Kidney (tissue), 14 donors: Measurements from ENCODE around the gene MOB3A. TPM values are rescaled to one million over a fixed set of nuclear protein-coding genes. Genes with fewer than 3 reads are reported as not detected.

Experiments used
- DNase-seq, 5 donors: peaks; one replicate each; pipeline ENCODE4 v3.0.0-alpha.2; 2013 to 2020
- FAIRE-seq: peaks from 2 replicates; lab custom pipeline; 2012; peaks lifted over from hg19 to GRCh38; lab: Jason Lieb, UNC
- H3K27ac ChIP-seq, 2 donors: one replicate each; pipeline ENCODE4 v1.7.0; 2013; ENCODE audit warnings: low read depth in 2 of 2, low read length in 2 of 2, inconsistent platforms in 1 of 2
- H3K27me3 ChIP-seq: one replicate; pipeline ENCODE4 v1.7.1; 2013; ENCODE audit warnings: low read length, inconsistent platforms; ENCODE audit not compliant: control insufficient read depth, insufficient read depth
- H3K36me3 ChIP-seq, 3 donors: one replicate each; pipeline versions ENCODE4 v1.7.0 to v1.7.1; 2013; ENCODE audit warnings: low read length in 3 of 3, control low read depth in 1 of 3, inconsistent platforms in 1 of 3; ENCODE audit not compliant: insufficient read depth in 3 of 3, control insufficient read depth in 2 of 3
- H3K4me1 ChIP-seq, 3 donors: one replicate each; pipeline versions ENCODE4 v1.7.0 to v1.7.1; 2013; ENCODE audit warnings: low read length in 3 of 3, inconsistent platforms in 1 of 3, low read depth in 1 of 3; ENCODE audit not compliant: control insufficient read depth in 2 of 3, insufficient read depth in 2 of 3
- H3K4me3 ChIP-seq, 3 donors: one replicate each; pipeline versions ENCODE4 v1.7.0 to v1.8.1; 2013; ENCODE audit warnings: low read length in 3 of 3, control low read depth in 1 of 3, inconsistent platforms in 1 of 3
- H3K9ac ChIP-seq, 3 donors: one replicate each; pipeline versions ENCODE4 v1.7.0 to v1.7.1; 2013; ENCODE audit warnings: low read length in 3 of 3, control low read depth in 1 of 3, inconsistent platforms in 1 of 3
- H3K9me3 ChIP-seq, 3 donors: one replicate each; pipeline versions ENCODE4 v1.7.0 to v1.7.1; 2013; ENCODE audit warnings: low read length in 3 of 3, control low read depth in 1 of 3, inconsistent platforms in 1 of 3; ENCODE audit not compliant: control insufficient read depth in 2 of 3, insufficient read depth in 1 of 3
- CTCF ChIP-seq: IDR thresholded peaks from 3 replicates; pipeline ENCODE4 v1.5.1; 2012; ENCODE audit warnings: mild to moderate bottlenecking, moderate library complexity, borderline replicate concordance; ENCODE audit not compliant: insufficient read depth; ENCODE audit errors: extremely low read depth
- intact Hi-C: fragments of 100-400 bp; cut with DNase I; formaldehyde crosslinking; loops from one replicate; pipeline ENCODE4 v1.11.1; 2022
- polyA plus RNA-seq: library from polyadenylated mRNA; stranded (reverse); fragments of 350-450 nt; fragmentation: Illumina TruSeq; extraction: RNeasy Lipid Tissue Mini Kit (QIAGEN cat#74804); gene quantifications from one replicate; pipeline ENCODE4 v1.2.3, GENCODE V29; 2014; ENCODE audit warnings: low read depth, low replicate concordance; ENCODE audit not compliant: insufficient read depth
- total RNA-seq: library from RNA; stranded (reverse); fragmentation: NEBNext Ultra II Directional; extraction: Animal tissue kit (Norgen Biotek cat#: 25700); gene quantifications from one replicate; pipeline ENCODE4 v1.2.1, GENCODE V29; 2021
- donor health status: control.
- donor health status: control.
- donor health status: control.
- donor health status: control.
- donor health status: control.
- donor health status: DM: yes; HTN: yes; CAD: no.
- donor health status: Normal renal cell carcinoma (clear cell type).

MOB3A gene
- total and polyA plus RNA-seq, 2 donors from 2014 or later: 16.9 to 59.7 TPM

- intact Hi-C loops: no loop called here
- no peak overlapping the region for H3K27ac ChIP-seq
These were observed 69.4 kb downstream of the MOB3A start for GRCh38 chr19:2026770-2027169.

GRCh38 chr19:2022289-2022688 lies 73.8 kb downstream of the MOB3A start:
- DNase-seq: no peak
- TF ChIP-seq CTCF: no peak
- H3K4me1 ChIP-seq: no peaks in the 10 kb centered on the region
- FAIRE-seq: no peak
- H3K9me3 ChIP-seq: peaks cover 0 to 3% (median 0%) of the 10 kb centered on the region in 3 donors
- H3K9ac ChIP-seq: no peak overlapping the region
- no peaks in the 10 kb centered on the region for H3K36me3 ChIP-seq
- intact Hi-C loops: loop anchor here (5.0 kb wide), 1 partner anchor 50 kb away; no protein-coding TSS in a partner anchor
- no peaks in the 10 kb centered on the region for H3K27me3 ChIP-seq
- no peak overlapping the region for H3K4me3 ChIP-seq
- no peak overlapping the region for H3K27ac ChIP-seq

More at GRCh38 chr19:2026770-2027169, 69.4 kb downstream of the MOB3A start:
- no peak for TF ChIP-seq CTCF
- FAIRE-seq: no peak
- no peak for DNase-seq
- no peaks in the 10 kb centered on the region for H3K27me3 ChIP-seq
- no peak overlapping the region for H3K9ac ChIP-seq
- no peak overlapping the region for H3K4me3 ChIP-seq
- H3K4me1 ChIP-seq: peaks cover 0 to 7% (median 1%) of the 10 kb centered on the region in 3 donors
- H3K36me3 ChIP-seq: no peaks in the 10 kb centered on the region
- H3K9me3 ChIP-seq: peaks cover 0 to 3% (median 0%) of the 10 kb centered on the region in 3 donors

- intact Hi-C loops: loop anchor here (5.0 kb wide), 1 partner anchor 51 kb away; no protein-coding TSS in a partner anchor
- Histone ChIP-seq H3K36me3 (no peaks in the 10 kb centered on the region), H3K27me3 (no peaks in the 10 kb centered on the region), H3K4me1 (no peaks in the 10 kb centered on the region), H3K27ac (no peak overlapping the region), H3K9ac (no peak overlapping the region), H3K4me3 (no peak overlapping the region), H3K9me3 (peaks cover 0 to 3% (median 0%) of the 10 kb centered on the region in 3 donors)
- FAIRE-seq: no peak
- DNase-seq: no peak
- TF ChIP-seq CTCF: no peak
These were observed 74.5 kb downstream of the MOB3A start for GRCh38 chr19:2021453-2022140.

Other genes starting within 250 kb of the MOB3A start
- 36.8 TPM for gene REXO1, start 247.8 kb downstream of the MOB3A start, total RNA-seq
- 12.1 TPM for gene REXO1, start 247.8 kb downstream of the MOB3A start, polyA plus RNA-seq
- 22.2 TPM for gene KLF16, start 232.7 kb downstream of the MOB3A start, total RNA-seq
- gene KLF16, start 232.7 kb downstream of the MOB3A start, polyA plus RNA-seq: 10.4 TPM
- 63.8 TPM for gene ABHD17A, start 210.8 kb downstream of the MOB3A start, total RNA-seq
- gene ABHD17A, start 210.8 kb downstream of the MOB3A start, polyA plus RNA-seq: 65.1 TPM
- 10.3 TPM for gene ADAT3, start 190.9 kb downstream of the MOB3A start, total RNA-seq
- gene ADAT3, start 190.9 kb downstream of the MOB3A start, polyA plus RNA-seq: 6.1 TPM
- 90.1 TPM for gene SCAMP4, start 190.9 kb downstream of the MOB3A start, total RNA-seq
- 49.5 TPM for gene SCAMP4, start 190.9 kb downstream of the MOB3A start, polyA plus RNA-seq
- gene CSNK1G2, start 155.2 kb downstream of the MOB3A start, total RNA-seq: 66.2 TPM
- 33.1 TPM for gene CSNK1G2, start 155.2 kb downstream of the MOB3A start, polyA plus RNA-seq
- gene BTBD2, start 80.6 kb downstream of the MOB3A start, total RNA-seq: 70.3 TPM
- 57.0 TPM for gene BTBD2, start 80.6 kb downstream of the MOB3A start, polyA plus RNA-seq
- 190 TPM for gene MKNK2, start 45.1 kb downstream of the MOB3A start, total RNA-seq
- 67.2 TPM for gene MKNK2, start 45.1 kb downstream of the MOB3A start, polyA plus RNA-seq
- gene IZUMO4, start 589 bp upstream of the MOB3A start, total RNA-seq: 4.3 TPM
- gene IZUMO4, start 589 bp upstream of the MOB3A start, polyA plus RNA-seq: 8.9 TPM
- gene AP3D1, start 55.2 kb upstream of the MOB3A start, total RNA-seq: 125 TPM
- 68.4 TPM for gene AP3D1, start 55.2 kb upstream of the MOB3A start, polyA plus RNA-seq
- gene DOT1L, start 67.6 kb upstream of the MOB3A start, total RNA-seq: 32.0 TPM
- 5.7 TPM for gene DOT1L, start 67.6 kb upstream of the MOB3A start, polyA plus RNA-seq
- 59.7 TPM for gene PLEKHJ1, start 140.0 kb upstream of the MOB3A start, total RNA-seq
- 156 TPM for gene PLEKHJ1, start 140.0 kb upstream of the MOB3A start, polyA plus RNA-seq
- 64.1 TPM for gene SF3A2, start 140.5 kb upstream of the MOB3A start, total RNA-seq
- 25.7 TPM for gene SF3A2, start 140.5 kb upstream of the MOB3A start, polyA plus RNA-seq
- 1.0 TPM for gene AMH, start 153.0 kb upstream of the MOB3A start, total RNA-seq
- 0.60 TPM for gene AMH, start 153.0 kb upstream of the MOB3A start, polyA plus RNA-seq
- gene JSRP1, start 160.1 kb upstream of the MOB3A start, total RNA-seq: 5.0 TPM
- gene JSRP1, start 160.1 kb upstream of the MOB3A start, polyA plus RNA-seq: 0.37 TPM
- 2.1 TPM for gene PEAK3, start 185.8 kb upstream of the MOB3A start, total RNA-seq
- gene PEAK3, start 185.8 kb upstream of the MOB3A start, polyA plus RNA-seq: not detected
- 0.09 TPM for gene LINGO3, start 211.8 kb upstream of the MOB3A start, total RNA-seq
- not detected for gene LINGO3, start 211.8 kb upstream of the MOB3A start, polyA plus RNA-seq
- 54.0 TPM for gene LSM7, start 232.3 kb upstream of the MOB3A start, total RNA-seq
- 160 TPM for gene LSM7, start 232.3 kb upstream of the MOB3A start, polyA plus RNA-seq
- gene SPPL2B, start 232.4 kb upstream of the MOB3A start, total RNA-seq: 94.1 TPM
- gene SPPL2B, start 232.4 kb upstream of the MOB3A start, polyA plus RNA-seq: 25.3 TPM